HEK293T (cell line): Measurements from ENCODE around the gene TRIM33.

ENCODE experiments used
- BHLHE40 ChIP-seq: fragments of 450-650 bp; IDR thresholded peaks from 2 replicates; pipeline ENCODE4 v1.6.1; 2016; ENCODE audit warnings: mild to moderate bottlenecking, moderate library complexity, borderline replicate concordance
- FOXM1 ChIP-seq: fragments of 450-650 bp; IDR thresholded peaks from 2 replicates; pipeline ENCODE4 v1.6.1; 2017; ENCODE audit warnings: mild to moderate bottlenecking, borderline replicate concordance

- TF ChIP-seq BHLHE40 (no peak), FOXM1 (no peak)
Observed at GRCh38 chr1:114395863-114396262, 115.1 kb downstream of the TRIM33 start.
